Measurements from ENCODE around the gene MRPL47. TPM values are rescaled to one million over a fixed set of nuclear protein-coding genes. Genes with fewer than 3 reads are reported as not detected.

MRPL47 gene
- total RNA-seq, 1 donor from 2014 or later, result 39.4 TPM

GRCh38 chr3:179591313-179591712, 13.1 kb downstream of the MRPL47 start:
- DNase-seq (ENCODE audit: low read depth), result no peak

- DNase-seq (ENCODE audit: low read depth), result no peak
Measured at GRCh38 chr3:179590669-179591068, 13.8 kb downstream of the MRPL47 start.

DNA sequence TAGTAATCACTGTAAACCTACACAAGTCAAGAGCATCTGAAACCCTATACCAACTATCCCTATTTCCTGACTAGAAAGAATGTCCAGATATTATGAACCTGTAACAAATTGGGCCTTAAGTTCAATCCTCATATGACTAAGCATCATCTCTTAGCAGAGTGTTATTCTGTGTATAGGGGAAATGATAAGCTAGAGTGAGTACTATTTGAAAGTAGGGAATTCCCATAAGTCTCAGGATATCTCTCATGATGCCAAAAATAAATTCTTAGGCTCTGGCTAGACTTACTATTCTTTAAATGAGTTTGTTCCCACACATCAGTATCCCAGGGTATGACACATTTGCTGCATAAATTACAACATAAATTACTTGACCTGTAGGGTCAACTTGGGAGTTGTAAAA, 15.3 kb downstream of the MRPL47 start:
- no peak for DNase-seq (ENCODE audit: low read depth)

- DNase-seq (ENCODE audit: low read depth), result no peak
Measured at GRCh38 chr3:179580992-179581391, 23.4 kb downstream of the MRPL47 start.

DNA sequence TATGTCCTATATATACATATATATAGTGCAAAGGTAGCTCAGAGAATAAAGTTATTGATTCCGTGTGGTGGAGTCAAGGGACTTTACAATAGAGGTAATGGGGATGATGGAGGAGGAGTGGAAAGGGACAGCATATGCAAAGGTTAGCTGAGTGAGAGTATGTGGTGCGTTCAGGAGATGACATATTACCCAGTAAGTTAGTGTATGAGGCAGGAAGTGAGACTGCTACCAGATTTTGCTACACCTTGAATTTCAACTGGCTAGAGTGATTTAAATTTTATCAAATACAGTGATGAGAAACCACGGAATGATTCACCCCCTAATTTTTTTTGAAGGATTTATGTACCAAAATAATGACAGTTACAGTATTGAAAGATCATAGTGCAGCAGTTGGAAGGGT, 38.9 kb downstream of the MRPL47 start:
- no peak for DNase-seq (ENCODE audit: low read depth)

DNA sequence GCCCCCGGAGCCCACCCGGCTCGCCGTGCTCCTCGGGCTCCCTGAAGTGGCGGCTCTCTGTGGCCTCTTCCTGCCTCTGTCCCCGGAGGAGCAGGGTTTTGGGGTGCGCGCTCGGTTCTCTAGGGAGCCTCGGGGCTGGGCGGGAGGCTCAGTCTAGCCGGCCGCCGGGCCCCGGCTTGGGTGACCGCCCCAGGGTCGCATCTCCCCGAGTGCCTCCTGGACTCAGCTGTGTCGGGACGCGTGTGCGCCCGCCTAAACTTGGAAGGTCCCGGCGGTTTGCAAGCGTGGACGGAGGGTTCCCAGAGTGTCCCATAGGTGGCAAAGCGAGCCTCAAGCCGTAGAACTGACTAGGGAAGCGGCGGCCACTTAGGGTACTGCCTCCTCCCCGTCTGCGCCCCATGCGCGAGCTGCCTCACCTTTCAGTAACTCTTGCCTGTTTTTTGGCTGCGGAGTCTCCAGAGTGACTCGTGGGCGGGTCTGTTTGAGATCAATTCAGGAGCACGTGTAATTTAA, 41.1 kb downstream of the MRPL47 start:
- DNase-seq (ENCODE audit: low read depth), result peak; percentile 83

DNA sequence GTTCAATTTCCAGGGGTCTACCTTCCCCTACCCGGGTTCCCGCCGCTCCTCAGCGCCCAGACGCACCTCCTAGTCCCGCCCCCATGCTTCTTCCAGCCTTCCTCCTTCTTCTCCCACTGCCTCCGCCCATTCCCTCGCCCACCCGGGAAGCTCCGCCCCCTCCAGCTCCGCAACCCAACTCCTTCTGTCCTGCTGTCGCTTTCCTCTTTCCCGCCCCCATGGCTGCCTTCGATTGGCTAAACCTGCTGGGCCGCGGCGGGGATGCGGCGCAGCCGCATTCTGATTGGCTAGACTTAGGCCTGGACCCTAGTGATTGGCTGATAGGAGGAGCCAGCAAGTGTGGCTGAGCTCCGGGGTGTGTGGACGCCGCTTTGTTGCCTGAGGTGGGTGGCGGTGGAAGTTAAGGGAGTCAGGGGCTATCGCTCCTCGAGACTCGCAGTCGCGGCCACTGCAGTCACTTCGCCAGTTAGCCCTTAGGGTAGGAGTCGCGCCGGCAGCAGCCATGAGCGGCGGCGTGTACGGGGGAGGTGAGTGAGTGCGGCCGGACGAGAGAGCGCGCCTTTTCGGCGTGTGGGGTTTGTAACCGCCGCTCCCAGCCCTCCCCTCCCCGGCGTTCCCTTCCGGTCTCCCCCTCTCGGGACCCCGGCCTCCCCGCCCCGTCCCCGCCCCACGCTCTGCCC, 41.7 kb downstream of the MRPL47 start, which contains the start of gene ACTL6A:
TSS of gene ACTL6A (plus strand) at position 336 of the 680 bp plus-strand sequence. CDS start at position 503, 167 bp downstream.
- DNase-seq (ENCODE audit: low read depth), result peak; percentile 100

GRCh38 chr3:179560791-179561190, 43.6 kb downstream of the MRPL47 start:
- DNase-seq (ENCODE audit: low read depth), result no peak

DNA sequence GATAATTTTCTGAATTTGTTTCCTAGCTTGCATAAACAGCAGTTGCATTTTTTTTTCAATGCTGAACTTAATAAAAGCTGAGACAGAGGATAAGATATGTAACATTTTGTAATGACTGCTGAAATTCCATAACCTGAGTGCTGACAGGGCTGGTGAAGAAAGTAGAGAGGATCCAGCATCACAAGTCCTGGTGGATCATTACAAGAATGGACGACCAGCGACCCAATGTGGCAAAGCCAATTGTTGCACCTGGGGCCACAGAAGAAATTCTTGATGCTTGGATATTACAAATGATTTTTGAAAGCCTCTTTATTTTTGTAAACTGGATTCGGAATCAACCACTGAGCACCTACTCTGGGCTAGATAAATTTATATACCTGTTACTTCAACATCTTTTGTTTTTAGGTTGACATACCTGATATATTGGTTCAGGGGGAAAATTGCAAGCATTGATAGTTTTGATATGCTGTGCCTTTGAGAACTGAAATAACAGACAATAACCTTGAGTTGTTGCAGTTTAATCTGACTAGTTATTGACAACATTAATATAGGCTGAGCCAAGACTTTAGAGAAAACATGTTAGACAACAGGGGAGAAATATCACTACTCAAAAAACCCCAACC, 45.6 kb downstream of the MRPL47 start:
- DNase-seq (ENCODE audit: low read depth), result peak; percentile 79

- DNase-seq (ENCODE audit: low read depth), result peak; percentile 69
Measured at GRCh38 chr3:179551349-179552105, 52.9 kb downstream of the MRPL47 start.

- no peak for DNase-seq (ENCODE audit: low read depth)
Measured at GRCh38 chr3:179546814-179547241, 57.6 kb downstream of the MRPL47 start.

- no peak for DNase-seq (ENCODE audit: low read depth)
Measured at GRCh38 chr3:179544981-179545645, 59.3 kb downstream of the MRPL47 start.

DNA sequence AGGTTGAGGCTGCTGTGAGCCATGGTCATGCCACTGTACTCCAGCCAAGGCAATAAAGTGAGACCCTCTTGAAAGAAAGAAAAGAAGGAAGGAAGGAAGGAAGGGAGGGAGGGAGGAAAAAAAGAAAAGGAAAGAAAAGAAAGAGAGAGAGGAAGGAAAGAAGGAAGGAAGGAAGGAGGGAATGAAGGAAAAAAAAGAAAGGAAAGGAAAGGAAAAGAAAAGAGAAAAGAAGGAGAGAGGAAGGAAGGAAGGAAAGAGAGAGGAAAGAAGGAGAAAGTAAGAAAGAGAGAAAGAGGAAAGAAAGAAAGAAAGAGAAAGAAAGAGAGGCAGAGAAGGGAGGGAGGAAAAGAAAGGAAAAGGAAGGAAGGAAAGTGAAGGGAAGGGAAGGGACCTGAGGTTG, 62.1 kb downstream of the MRPL47 start:
- no peak for DNase-seq (ENCODE audit: low read depth)

DNA sequence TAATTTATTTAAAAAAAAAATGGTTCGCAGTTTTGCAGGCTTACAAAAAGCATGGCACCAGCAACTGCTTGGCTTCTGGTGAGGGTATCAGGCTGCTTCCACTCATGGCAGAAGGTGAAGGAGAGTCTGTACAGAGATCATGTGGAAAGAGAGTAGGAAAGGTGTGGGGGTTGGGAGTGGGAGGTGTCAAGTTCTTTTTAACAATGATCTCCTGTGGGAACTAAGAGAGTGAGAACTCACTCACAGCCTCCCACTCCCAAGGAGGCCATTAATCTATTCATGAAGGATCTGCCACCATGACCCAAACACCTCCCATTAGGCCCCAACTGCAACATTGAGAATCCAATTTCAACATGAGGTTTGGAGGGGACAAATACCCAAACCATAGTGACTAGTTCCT, 62.8 kb downstream of the MRPL47 start:
- no peak for DNase-seq (ENCODE audit: low read depth)

DNA sequence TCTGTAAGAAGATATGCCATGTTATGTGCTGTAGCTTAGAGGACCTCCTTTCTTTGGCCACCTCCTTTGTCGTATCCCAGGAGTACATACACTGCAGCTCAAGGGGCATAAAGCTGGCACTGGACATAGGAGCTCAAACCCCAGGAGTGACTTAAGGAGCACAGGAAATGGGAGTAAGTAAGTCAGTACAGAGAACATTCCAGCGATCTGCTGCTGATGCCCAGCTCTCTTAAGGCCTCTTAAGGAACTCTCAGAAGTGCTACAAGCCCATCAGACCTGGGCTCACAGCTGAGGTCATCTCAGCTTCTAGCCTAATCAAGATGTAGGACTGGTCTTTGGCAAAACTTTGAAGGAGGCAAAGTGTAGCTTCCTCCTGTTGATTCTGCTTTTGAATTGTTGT, 63.3 kb downstream of the MRPL47 start:
- no peak for DNase-seq (ENCODE audit: low read depth)

Other genes with a start within 250 kb of the MRPL47 start
- 14.4 and 25.9 TPM in 2 replicates for gene GNB4, start 153.2 kb downstream of the MRPL47 start, total RNA-seq
- gene ACTL6A, start 41.7 kb downstream of the MRPL47 start, total RNA-seq, result 29.6 and 50.5 TPM in 2 replicates
- 186 and 192 TPM in 2 replicates for gene NDUFB5, start 156 bp upstream of the MRPL47 start, total RNA-seq
- 29.8 and 50.1 TPM in 2 replicates for gene USP13, start 48.4 kb upstream of the MRPL47 start, total RNA-seq